Posterior vena cava (tissue), 2 donors: Measurements from ENCODE around the gene GNG12. TPM values are rescaled to one million over a fixed set of nuclear protein-coding genes. Genes with fewer than 3 reads are reported as not detected.

Experiments used
- DNase-seq: peaks from one replicate; pipeline ENCODE4 v3.0.0-alpha.2; 2020; ENCODE audit warnings: low spot score
- intact Hi-C, 2 donors: fragments of 100-400 bp; cut with DNase I; formaldehyde crosslinking; loops; one replicate each; pipeline versions ENCODE4 v1.14.1 to v1.14.2; 2022 to 2023
- total RNA-seq, 2 donors: library from RNA; stranded (reverse); fragmentation: NEBNext Ultra II Directional; extraction: Animal tissue kit (Norgen Biotek cat#: 25700); gene quantifications; one replicate each; pipeline ENCODE4 v1.2.1, GENCODE V29; 2021
- donor health status: DM: yes; HTN: yes; CAD: no.
- donor health status: DM: yes; HTN: yes; CAD: no.

GNG12 gene
- total RNA-seq, 2 donors from 2014 or later, result 165 to 166 TPM

- DNase-seq, result no peak
- intact Hi-C loops, result no loop called here
These were observed 8.5 kb downstream of the GNG12 start for GRCh38 chr1:67824766-67825165.

- intact Hi-C loops, result no loop called here
These were observed 9.7 kb downstream of the GNG12 start for GRCh38 chr1:67823615-67824014.

GRCh38 chr1:67821263-67821662, 12.0 kb downstream of the GNG12 start:
- intact Hi-C loops, result no loop called here
- no peak for DNase-seq

More at GRCh38 chr1:67823615-67824014, 9.7 kb downstream of the GNG12 start:
- no peak for DNase-seq

- intact Hi-C loops, result loop anchor here in 1 of 2 donors (5.0 kb wide), 1 partner anchor 42 kb away; no protein-coding TSS in a partner anchor
- no peak for DNase-seq
These were observed 14.5 kb downstream of the GNG12 start for GRCh38 chr1:67818725-67819301.

- DNase-seq, result no peak
- intact Hi-C loops, result loop anchor here in 1 of 2 donors (5.0 kb wide), 1 partner anchor 41 kb away; no protein-coding TSS in a partner anchor
These were observed 15.1 kb downstream of the GNG12 start for GRCh38 chr1:67818162-67818561.

GRCh38 chr1:67817319-67817718, 15.9 kb downstream of the GNG12 start:
- no peak for DNase-seq
- intact Hi-C loops, result loop anchor here in 1 of 2 donors (5.0 kb wide), 1 partner anchor 40 kb away; no protein-coding TSS in a partner anchor

GRCh38 chr1:67816506-67816905, 16.8 kb downstream of the GNG12 start:
- intact Hi-C loops, result loop anchor here in 1 of 2 donors (5.0 kb wide), 1 partner anchor 39 kb away; no protein-coding TSS in a partner anchor

GRCh38 chr1:67816095-67816475, 17.2 kb downstream of the GNG12 start:
- DNase-seq, result no peak
- intact Hi-C loops, result loop anchor here in 1 of 2 donors (5.0 kb wide), 1 partner anchor 39 kb away; no protein-coding TSS in a partner anchor

More at GRCh38 chr1:67816506-67816905, 16.8 kb downstream of the GNG12 start:
- DNase-seq, result no peak

GRCh38 chr1:67815303-67816094, 17.8 kb downstream of the GNG12 start:
- intact Hi-C loops, result loop anchor here in 1 of 2 donors (5.0 kb wide), 1 partner anchor 38 kb away; no protein-coding TSS in a partner anchor
- DNase-seq, result no peak

GRCh38 chr1:67814121-67814772, 19.0 kb downstream of the GNG12 start:
- DNase-seq, result no peak
- intact Hi-C loops, result no loop called here

- no peak for DNase-seq
- intact Hi-C loops, result no loop called here
These were observed 21.0 kb downstream of the GNG12 start for GRCh38 chr1:67812226-67812625.

GRCh38 chr1:67811781-67812180, 21.5 kb downstream of the GNG12 start:
- no peak for DNase-seq
- intact Hi-C loops, result no loop called here

GRCh38 chr1:67809887-67810286, 23.4 kb downstream of the GNG12 start:
- no peak for DNase-seq
- intact Hi-C loops, result no loop called here

- DNase-seq, result no peak
- intact Hi-C loops, result no loop called here
These were observed 26.0 kb downstream of the GNG12 start for GRCh38 chr1:67807282-67807681.

GRCh38 chr1:67804710-67805109, 28.6 kb downstream of the GNG12 start:
- intact Hi-C loops, result no loop called here
- DNase-seq, result no peak

GRCh38 chr1:67803380-67804279, 29.6 kb downstream of the GNG12 start:
- no peak for DNase-seq
- intact Hi-C loops, result no loop called here

- DNase-seq, result no peak
- intact Hi-C loops, result no loop called here
These were observed 30.7 kb downstream of the GNG12 start for GRCh38 chr1:67802565-67802964.

- intact Hi-C loops, result no loop called here
- DNase-seq, result no peak
These were observed 31.4 kb downstream of the GNG12 start for GRCh38 chr1:67801903-67802302.
